Measurements from ENCODE around the gene COL9A3.

Gene COL9A3

DNA sequence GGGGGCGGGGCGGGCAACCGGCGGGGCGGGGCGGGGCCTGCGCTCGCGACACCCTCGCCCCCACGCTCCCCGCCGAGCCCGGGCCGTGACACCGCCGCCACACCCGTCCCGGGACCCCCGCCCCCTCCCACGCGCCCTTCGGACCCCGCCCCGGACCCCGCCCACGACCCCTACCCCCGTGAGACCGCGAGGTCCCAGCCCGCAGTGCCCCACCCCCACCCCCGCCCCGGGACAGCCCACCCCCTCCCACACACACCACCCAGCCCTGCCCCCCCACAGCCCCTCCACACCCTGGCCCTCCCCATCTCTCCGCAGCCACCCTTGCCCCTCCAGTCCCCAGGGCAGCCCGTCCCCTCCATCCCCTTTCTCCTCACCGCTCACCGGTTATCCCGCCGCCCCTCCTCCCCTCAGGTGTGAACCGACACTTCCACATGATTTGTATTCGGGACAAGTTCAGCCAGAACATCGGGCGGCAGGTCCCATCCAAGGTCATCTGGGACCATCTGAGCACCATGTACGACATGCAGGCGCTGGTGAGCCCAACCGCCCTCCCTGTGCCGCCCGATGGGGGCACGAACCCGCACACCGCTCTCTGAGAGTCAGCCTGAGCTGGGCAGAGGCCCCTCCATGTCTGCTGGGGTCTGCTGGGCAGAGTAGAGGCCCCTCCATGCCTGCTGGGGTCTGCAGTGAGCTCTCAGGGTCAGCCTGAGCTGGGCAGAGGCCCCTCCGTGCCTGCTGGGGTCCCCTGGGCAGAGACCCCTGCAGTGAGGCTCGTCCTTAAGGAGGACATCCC, 20.0 kb upstream of the COL9A3 start:
- no peak for DNase-seq (ENCODE audit: low spot score)

DNA sequence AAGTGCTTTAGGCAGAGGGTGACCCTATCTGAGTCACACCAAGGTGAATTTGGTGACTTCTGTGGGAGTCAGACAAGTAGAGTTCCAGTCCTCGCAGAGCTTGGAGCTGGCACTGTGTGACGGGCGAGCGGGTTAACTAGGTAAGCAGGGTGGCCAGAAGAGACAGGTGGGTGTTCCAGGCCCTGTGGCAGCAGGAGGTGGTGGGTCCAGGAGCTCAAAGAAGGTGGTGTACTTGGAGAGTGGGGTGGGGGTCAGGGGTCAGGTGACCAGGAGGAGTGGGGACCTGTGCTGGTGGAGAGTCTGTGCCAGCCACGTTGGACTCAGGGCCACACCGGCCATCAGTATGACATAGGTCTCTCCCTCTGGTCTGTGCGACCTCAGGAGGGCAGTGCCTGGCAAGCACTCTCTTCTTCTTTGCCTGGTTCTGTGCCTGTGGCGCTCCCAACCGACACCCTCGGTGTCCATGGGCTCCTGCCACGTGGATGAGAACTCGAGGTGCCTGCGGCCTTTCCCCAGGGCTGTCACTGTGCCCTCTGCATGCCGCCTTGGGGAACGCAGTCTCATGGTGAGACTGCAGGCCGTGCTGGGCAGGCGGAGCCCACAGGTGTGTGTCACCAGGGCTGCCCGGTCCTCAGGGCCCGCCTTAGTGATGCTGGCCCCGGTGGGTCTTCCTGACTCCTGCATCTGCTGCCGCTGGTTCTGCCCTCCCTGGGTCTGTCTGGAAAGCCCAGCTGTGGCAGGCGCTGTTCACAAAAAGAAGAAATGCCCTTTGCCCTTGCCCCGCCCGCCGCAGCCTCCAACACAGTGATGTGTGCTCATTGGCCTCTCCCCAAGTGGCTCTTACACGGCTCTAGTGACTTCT, 18.9 kb upstream of the COL9A3 start:
- no peak for DNase-seq (ENCODE audit: low spot score)

DNA sequence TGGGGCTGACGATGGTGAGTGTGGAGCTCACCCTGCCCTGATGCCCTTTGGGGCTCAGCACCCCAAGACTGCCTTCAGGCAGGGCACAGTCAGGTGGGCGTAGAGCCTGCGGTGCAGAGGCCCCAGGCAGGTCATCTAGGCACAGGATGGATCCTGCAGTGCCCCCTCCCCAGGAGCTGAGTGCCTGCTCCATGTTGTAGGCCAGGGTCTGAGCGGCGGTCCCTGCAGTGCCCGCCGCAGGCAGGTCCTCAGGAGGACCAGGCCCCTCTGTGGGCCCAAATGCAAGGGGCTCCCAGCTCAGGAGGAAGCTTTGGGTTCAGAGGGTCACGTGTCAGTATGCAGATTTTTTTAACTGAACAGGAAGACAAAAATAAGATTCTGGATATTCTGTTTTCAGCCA, 17.8 kb upstream of the COL9A3 start:
- DNase-seq (ENCODE audit: low spot score) = no peak

DNA sequence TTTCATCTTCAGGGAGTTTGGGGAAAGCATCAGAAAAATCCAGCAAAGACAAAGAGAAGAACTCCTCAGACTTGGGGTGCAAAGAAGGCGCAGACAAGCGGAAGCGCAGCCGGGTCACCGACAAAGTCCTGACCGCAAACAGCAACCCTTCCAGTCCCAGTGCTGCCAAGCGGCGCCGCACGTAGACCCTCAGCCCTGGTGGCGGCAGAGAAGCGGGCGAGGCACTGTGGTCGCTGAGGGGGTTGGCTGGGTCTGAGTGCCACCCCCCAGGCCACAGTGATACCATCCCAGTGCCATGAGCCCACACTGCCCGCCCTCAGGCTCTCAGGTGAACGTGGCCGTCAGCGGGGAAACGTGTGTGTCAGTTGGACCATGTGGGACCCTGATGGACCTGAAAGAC, 17.4 kb upstream of the COL9A3 start:
- DNase-seq (ENCODE audit: low spot score) = no peak

DNA sequence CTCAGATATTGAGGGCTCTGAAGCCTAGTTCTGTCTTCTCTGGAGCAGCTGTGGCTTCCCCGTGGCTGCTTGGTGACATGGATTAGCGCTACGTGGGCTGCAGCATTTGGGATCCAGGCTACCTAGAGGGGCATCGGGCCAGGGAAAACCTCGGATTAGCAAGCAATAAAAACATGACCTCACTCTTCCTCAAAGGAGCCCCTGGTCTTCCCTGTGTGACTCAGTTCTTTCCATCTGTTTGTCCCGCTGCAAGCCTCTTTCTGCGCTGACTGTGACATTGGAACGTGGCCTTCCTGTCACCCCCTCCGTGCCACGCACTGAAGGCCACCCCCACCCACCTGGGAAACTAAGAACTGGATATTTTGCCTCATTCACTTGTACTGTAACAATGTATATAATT, 17.0 kb upstream of the COL9A3 start:
- DNase-seq (ENCODE audit: low spot score) = no peak

GRCh38 chr20:62800314-62801259, 16.3 kb upstream of the COL9A3 start:
- no peak for DNase-seq (ENCODE audit: low spot score)

- DNase-seq (ENCODE audit: low spot score) = no peak
Measured at GRCh38 chr20:62801284-62802010, 15.4 kb upstream of the COL9A3 start.

DNA sequence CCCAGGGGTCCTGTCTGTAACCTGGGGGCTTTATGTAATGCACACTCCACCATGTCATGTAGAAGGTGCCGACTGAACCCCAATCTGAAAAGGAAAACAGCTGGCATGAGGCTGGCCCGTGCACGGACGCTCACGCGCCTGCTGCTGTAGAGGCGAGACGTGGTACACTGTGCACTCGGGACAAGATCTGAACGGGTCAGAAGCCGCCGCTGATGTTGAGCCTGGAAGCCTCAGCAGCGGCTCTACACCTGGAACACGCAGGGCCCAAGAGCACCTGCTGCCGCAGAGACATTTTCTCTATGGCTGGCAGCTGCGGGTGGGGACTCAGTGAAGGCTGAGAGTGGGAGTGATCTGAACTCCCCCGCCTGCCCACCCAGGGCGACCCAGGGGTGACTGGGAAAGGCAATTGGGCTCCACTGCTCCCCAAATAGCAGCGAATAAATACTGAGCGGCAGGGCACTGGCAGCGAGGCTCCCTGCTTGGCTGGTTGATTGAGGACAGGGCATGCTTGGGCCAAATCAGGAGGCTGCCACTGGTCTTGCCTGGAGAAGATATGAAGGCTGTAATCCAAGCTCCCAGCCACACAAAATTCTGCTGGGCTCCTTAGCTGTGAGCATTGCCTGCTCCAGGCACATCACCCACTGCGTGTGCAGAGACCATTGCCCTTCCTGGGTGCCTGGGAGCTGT, 14.7 kb upstream of the COL9A3 start:
- no peak for DNase-seq (ENCODE audit: low spot score)

- no peak for DNase-seq (ENCODE audit: low spot score)
Measured at GRCh38 chr20:62804021-62804626, 12.7 kb upstream of the COL9A3 start.

DNA sequence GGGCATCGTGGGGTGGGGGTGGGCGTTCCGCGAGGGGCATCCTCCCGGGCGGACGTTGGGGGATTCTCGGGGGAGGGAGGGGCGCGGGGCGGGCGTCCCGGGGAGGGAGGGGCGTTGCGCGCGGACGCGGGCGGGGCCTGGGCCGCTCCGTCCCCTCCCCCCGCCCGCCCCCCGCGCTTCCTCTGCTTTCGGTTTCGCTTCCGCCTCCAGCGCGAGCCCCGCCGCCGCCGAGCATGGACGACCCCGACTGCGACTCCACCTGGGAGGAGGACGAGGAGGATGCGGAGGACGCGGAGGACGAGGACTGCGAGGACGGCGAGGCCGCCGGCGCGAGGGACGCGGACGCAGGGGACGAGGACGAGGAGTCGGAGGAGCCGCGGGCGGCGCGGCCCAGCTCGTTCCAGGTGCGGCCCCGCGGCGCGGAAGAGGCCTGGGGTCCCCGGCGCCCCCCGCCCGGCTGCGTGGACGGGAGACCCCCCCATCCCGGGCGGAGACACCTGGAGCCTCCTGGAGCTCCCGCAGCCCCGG, 12.2 kb upstream of the COL9A3 start, which contains the start of gene OGFR:
Gene OGFR (plus strand): TSS at position 209 of the 528 bp plus-strand sequence. CDS start 25 bp downstream, at position 234.
- DNase-seq (ENCODE audit: low spot score) = peak; percentile 67

GRCh38 chr20:62805155-62805710, 11.6 kb upstream of the COL9A3 start:
- DNase-seq (ENCODE audit: low spot score) = no peak

DNA sequence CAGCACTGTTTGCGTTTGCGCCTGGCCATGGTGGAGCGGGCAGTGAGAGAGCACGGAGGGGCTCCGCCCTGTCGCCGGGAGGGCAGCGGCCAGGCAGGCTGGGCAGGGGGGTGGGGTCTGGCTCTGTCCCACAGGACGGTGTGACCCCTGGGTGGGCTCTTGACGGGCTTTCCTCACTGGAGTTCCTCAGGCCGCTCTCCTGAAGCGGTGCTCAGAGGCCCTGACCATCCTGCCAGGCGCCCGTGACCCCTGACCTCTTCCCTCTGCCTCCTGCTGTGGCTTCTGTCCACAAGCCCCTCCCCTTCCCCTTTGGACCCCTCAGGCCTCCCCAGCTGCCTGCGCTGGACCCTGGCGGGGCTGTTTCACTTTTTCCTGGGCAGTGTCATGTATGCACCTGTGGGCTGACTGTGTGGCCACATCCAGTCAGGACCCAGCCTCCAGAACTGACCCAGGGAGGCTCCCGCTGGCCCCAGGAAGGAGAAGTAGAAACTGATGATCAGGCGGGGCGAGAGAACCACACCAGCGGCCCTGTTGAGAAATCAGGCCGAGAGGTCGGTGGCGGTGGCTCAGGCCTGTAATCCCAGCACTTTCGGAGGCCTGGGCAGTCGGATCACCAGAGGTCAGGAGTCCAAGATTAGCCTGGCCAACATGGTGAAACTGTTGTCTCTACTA, 11.0 kb upstream of the COL9A3 start:
- DNase-seq (ENCODE audit: low spot score) = no peak

GRCh38 chr20:62806383-62807050, 10.3 kb upstream of the COL9A3 start:
- no peak for DNase-seq (ENCODE audit: low spot score)

DNA sequence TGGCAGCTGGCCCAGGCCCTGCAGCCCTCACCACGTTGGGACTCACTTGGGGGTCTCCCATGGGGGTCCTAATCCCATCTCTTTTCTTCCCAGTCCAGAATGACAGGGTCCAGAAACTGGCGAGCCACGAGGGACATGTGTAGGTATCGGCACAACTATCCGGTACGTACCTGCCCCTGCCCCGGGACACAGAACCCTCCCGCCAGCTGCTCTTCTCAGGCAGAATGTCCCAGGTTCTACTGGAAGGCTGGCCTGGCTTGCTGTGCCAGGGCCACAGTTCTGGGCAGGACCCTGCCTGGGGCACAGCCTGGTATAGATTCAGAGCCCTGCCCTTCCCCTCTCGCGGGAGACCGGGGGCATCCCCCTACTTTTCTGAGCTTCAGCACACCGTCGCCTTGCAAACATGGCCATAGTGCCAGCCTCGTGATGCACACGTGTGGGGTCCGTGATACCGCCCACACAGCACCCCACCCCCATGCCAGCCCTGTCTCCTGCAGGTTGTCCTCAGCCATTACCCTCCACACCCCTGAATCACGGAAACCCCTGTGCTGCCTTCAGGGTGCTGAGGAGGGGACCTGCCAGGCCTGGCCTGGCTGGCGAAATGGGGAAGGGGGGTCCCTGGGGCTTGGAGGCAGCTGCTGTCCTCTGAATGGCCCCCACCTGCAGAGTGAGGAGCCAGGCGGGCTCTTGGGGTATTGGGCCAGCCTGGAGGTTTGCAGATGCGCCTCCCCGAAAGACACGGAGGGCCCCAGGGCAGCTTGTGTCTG, 9.2 kb upstream of the COL9A3 start:
- no peak for DNase-seq (ENCODE audit: low spot score)

- peak; percentile 67 for DNase-seq (ENCODE audit: low spot score)
Measured at GRCh38 chr20:62808211-62808865, 8.5 kb upstream of the COL9A3 start.

DNA sequence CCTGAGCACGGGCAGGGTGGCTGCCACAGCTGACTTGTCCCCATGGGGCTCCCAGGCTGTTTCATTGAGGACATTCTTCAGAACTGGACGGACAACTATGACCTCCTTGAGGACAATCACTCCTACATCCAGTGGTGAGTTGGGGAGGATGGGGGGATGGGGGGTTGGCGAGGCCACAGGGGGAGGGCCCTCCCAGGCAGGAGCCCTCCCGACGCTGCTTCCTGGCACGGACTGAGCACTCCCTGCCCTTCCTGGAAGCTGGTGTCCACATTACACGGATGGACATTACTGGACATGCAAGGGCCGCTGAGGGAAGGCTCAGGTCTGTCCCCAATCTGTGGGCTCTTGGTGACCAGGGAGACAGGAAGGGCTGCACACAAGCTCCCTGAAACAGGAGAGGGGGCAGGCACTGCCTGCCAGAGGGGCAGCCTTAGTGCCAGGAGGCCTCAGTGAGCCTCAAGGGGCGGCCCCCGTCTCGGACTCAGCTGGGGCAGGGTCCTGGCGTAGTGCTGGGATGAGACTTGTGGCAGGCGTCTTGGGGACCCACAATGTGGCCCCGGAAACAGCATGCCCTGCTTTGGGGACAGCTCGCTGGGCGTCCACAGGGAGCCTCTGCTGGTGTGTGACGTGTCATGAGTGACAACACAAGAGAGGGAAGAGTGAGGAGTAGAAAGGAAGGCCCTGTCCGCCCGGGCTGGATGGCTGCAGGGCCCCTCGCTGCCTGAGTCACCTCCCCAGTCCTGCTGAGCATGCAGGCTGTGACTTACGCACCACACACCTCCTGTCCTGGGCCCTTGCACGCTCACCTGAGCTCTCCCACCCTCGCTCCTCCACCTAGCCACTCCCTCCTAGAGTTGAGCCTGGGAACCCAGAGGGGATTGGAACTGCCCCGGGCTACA, 7.1 kb upstream of the COL9A3 start:
- no peak for DNase-seq (ENCODE audit: low spot score)

All from CD4-positive, alpha-beta T cell treated with Interleukin-6 at 100 ng/mL for 8 hours (primary cell).